HepG2 (cell line): ENCODE results near the gene RUNX2. TPM values are rescaled to one million over a fixed set of nuclear protein-coding genes. Genes with fewer than 3 reads are reported as not detected.

Source experiments
- ATAC-seq: fragments of 200-7000 bp; cut with Tn5 transposase; 3 replicates; pipeline ENCODE4 v1.9.1; 2020; ENCODE audit warnings: mild to moderate bottlenecking, moderate library complexity
- BruUV-seq: library from RNA; stranded (reverse); fragments of 400-500 nt; replicated peaks from 2 replicates; lab custom pipeline; 2021; lab: Mats Ljungman, UMichigan
- CTCF ChIA-PET: fragments of 300-600 bp; formaldehyde crosslinking; extraction: SDS; loops from one replicate; lab custom pipeline; 2021; ENCODE audit warnings: low total read pairs, inconsistent platforms, low intra/inter-chr PET ratio; lab: Yijun Ruan, JAX
- POLR2A ChIA-PET: fragments of 350-600 bp; sonication (Branson Sonifier 250); formaldehyde crosslinking; loops from one replicate; lab custom pipeline; 2020; ENCODE audit warnings: antibody characterized with exemption, inconsistent platforms; lab: Yijun Ruan, JAX
- DNase-seq: peaks from one replicate; pipeline ENCODE4 v3.0.0-alpha.2; 2015; ENCODE audit warnings: low spot score
- FAIRE-seq: peaks from 3 replicates; lab custom pipeline; 2011; peaks lifted over from hg19 to GRCh38; lab: Jason Lieb, UNC
- H2AFZ ChIP-seq: one replicate; pipeline ENCODE4 v1.6.1; 2011; ENCODE audit warnings: low read length, inconsistent platforms
- H3K27ac ChIP-seq: fragments of 300-600 bp; 3 replicates; pipeline ENCODE4 v1.8.0; 2011; ENCODE audit warnings: mixed run types, mild to moderate bottlenecking, mixed read lengths, low read length, inconsistent platforms; ENCODE audit not compliant: insufficient read depth; ENCODE audit errors: extremely low read length
- H3K27me3 ChIP-seq, 2 experiments: fragments of 200-600 bp in 1 of 2; 2 replicates in 1 of 2; 3 replicates in 1 of 2; pipeline versions ENCODE4 v1.6.0 to v1.8.0; 2011; ENCODE audit warnings: low read length in 2 of 2, mild to moderate bottlenecking in 2 of 2, moderate library complexity in 2 of 2, inconsistent platforms in 1 of 2; ENCODE audit not compliant: insufficient read depth in 2 of 2, control insufficient read depth in 1 of 2
- H3K36me3 ChIP-seq, 2 experiments: fragments of 200-600 bp in 1 of 2; replicated peaks in 1 of 2; 2 replicates in 1 of 2; 3 replicates in 1 of 2; pipeline versions ENCODE4 v1.5.1 to v1.8.0; 2011; ENCODE audit warnings: low read length in 2 of 2, inconsistent platforms in 1 of 2; ENCODE audit not compliant: insufficient read depth in 2 of 2, control insufficient read depth in 1 of 2
- H3K4me1 ChIP-seq: 2 replicates; pipeline ENCODE4 v1.5.1; 2012; ENCODE audit warnings: low read length, inconsistent platforms; ENCODE audit not compliant: insufficient read depth
- H3K4me2 ChIP-seq: 2 replicates; pipeline ENCODE4 v1.6.0; 2011; ENCODE audit warnings: low read depth, low read length, inconsistent platforms
- H3K4me3 ChIP-seq, 3 experiments: fragments of 200-600 bp in 1 of 3; sonication (generic), shearing (Covaris generic) in 1 of 3; replicated peaks in 1 of 3; 2 replicates each; pipeline ENCODE4 v1.5.1; 2011 to 2016; ENCODE audit warnings: low read length in 3 of 3, inconsistent platforms in 2 of 3, low read depth in 2 of 3, mild to moderate bottlenecking in 2 of 3, control low read depth in 1 of 3, mixed read lengths in 1 of 3; ENCODE audit not compliant: insufficient read depth in 1 of 3
- H3K79me2 ChIP-seq: one replicate; pipeline ENCODE4 v1.6.1; 2011; ENCODE audit warnings: low read length, inconsistent platforms; ENCODE audit not compliant: insufficient read depth
- H3K9ac ChIP-seq: 2 replicates; pipeline ENCODE4 v1.6.0; 2011; ENCODE audit warnings: mild to moderate bottlenecking, low read depth, low read length, inconsistent platforms; ENCODE audit not compliant: insufficient read depth
- H3K9me3 ChIP-seq: 2 replicates; pipeline ENCODE4 v1.5.1; 2012; ENCODE audit warnings: mild to moderate bottlenecking, low read length
- H4K20me1 ChIP-seq: 2 replicates; pipeline ENCODE4 v1.6.0; 2011; ENCODE audit warnings: inconsistent platforms, mild to moderate bottlenecking, low read length, moderate library complexity; ENCODE audit not compliant: insufficient read depth
- CSRNP2 ChIP-seq: sonication (generic); formaldehyde crosslinking; conservative IDR thresholded peaks from 2 replicates; pipeline ENCODE4 v1.8.0; 2022; ENCODE audit warnings: low read depth, missing genetic modification reagents
- FOXK2 ChIP-seq: fragments of 450-650 bp; IDR thresholded peaks from 2 replicates; pipeline ENCODE4 v1.6.1; 2016
- GABPB1 ChIP-seq: IDR thresholded peaks from 2 replicates; pipeline ENCODE4 v1.6.1; 2016; ENCODE audit warnings: mild to moderate bottlenecking, missing genetic modification reagents, moderate library complexity, missing compliant biosample characterization
- SNAPC2 ChIP-seq: sonication (generic); formaldehyde crosslinking; IDR thresholded peaks from 2 replicates; pipeline ENCODE4 v1.8.1; 2022; ENCODE audit warnings: mild to moderate bottlenecking, missing genetic modification reagents
- SP2 ChIP-seq: sonication (generic); formaldehyde crosslinking; IDR thresholded peaks from 2 replicates; pipeline ENCODE4 v1.5.1; 2020; ENCODE audit warnings: mild to moderate bottlenecking, missing genetic modification reagents
- ZBTB33 ChIP-seq: sonication (generic); formaldehyde crosslinking; IDR thresholded peaks from 2 replicates; pipeline ENCODE4 v1.4.0; 2020; ENCODE audit warnings: missing genetic modification reagents
- WGBS: methylation state at CpG from one replicate; pipeline ENCODE4 v1.1.6; 2017; ENCODE audit warnings: low lambda C conversion rate; 5-methylcytosine and 5-hydroxymethylcytosine counted together
- in situ Hi-C: cut with HindIII; loops from 2 replicates; pipeline ENCODE4 v1.10.0; 2017; ENCODE audit warnings: low pct_unique_long_range_greater_than_20kb; ENCODE audit not compliant: extremely low pct_ligation_motif_present
- intact Hi-C: fragments of 100-400 bp; cut with micrococcal nuclease; formaldehyde crosslinking; loops from one replicate; pipeline ENCODE4 v1.10.0; 2022; ENCODE audit not compliant: unreplicated experiment
- polyA plus RNA-seq, 8 experiments: library from polyadenylated mRNA; depleted of rRNA in 3 of 8; stranded (reverse) in 7 of 8; unstranded in 1 of 8; fragments of >200 nt; fragmentation: Illumina TruSeq in 4 of 8; extraction: Trizol in 4 of 8; gene quantifications; 2 replicates each; pipeline versions ENCODE4 v1.2.1 to v1.2.3, GENCODE V29; 2011 to 2016; ENCODE audit warnings: low read depth in 4 of 8, missing spikeins in 1 of 8, mixed read lengths in 1 of 8; ENCODE audit not compliant: insufficient read depth in 1 of 8
- total RNA-seq, 5 experiments: library from RNA; depleted of rRNA; stranded (reverse); fragments of >200 nt; fragmentation: Illumina TruSeq; extraction: Trizol; gene quantifications; 2 replicates each; pipeline ENCODE4 v1.2.3, GENCODE V29; 2016; ENCODE audit warnings: low read depth in 1 of 5

Gene RUNX2
- total and polyA plus RNA-seq, 2 of the 13 experiments (the other 11 are each of a cell fraction or from before 2014, with no cell fraction given), result not detected

GRCh38 chr6:45635284-45635867, 307.2 kb downstream of the RUNX2 start:
- no peaks in the 10 kb centered on the region for H3K9me3 ChIP-seq
- no peaks in the 10 kb centered on the region for H3K79me2 ChIP-seq
- POLR2A ChIA-PET, result no interaction called here
- H3K4me3 ChIP-seq, result no peak overlapping the region
- no TSS peak for BruUV-seq
- H3K4me2 ChIP-seq, result no peak overlapping the region
- ATAC-seq (no peak), FAIRE-seq (no peak), DNase-seq (no peak)
- CTCF ChIA-PET, result no interaction called here
- H3K27me3 ChIP-seq, result peaks cover 0 to 12% of the 10 kb centered on the region in 2 experiments; a peak in 4 of 5 replicates
- H3K27ac ChIP-seq, result no peak overlapping the region
- no peaks in the 10 kb centered on the region for H3K4me1 ChIP-seq
- no peak overlapping the region for H3K9ac ChIP-seq
- in situ Hi-C loops (no loop called here), intact Hi-C loops (loop anchor here (10.0 kb wide), 1 partner anchor 1871 kb away; no protein-coding TSS in a partner anchor)
- no peak overlapping the region for H2AFZ ChIP-seq
- H3K36me3 ChIP-seq, result no peaks in the 10 kb centered on the region
- no peaks in the 10 kb centered on the region for H4K20me1 ChIP-seq
- 7% methylated on average over 8 of the region's 8 CpGs for WGBS
- TF ChIP-seq SNAPC2, result no peak

- H2AFZ ChIP-seq, result no peak overlapping the region
- H3K79me2 ChIP-seq, result no peaks in the 10 kb centered on the region
- no peak overlapping the region for H3K4me2 ChIP-seq
- FAIRE-seq (no peak), ATAC-seq (no peak), DNase-seq (no peak)
- peaks cover 0 to 24% of the 10 kb centered on the region in 2 experiments; a peak in 4 of 5 replicates for H3K27me3 ChIP-seq
- ChIA-PET POLR2A (no interaction called here), CTCF (no interaction called here)
- no peaks in the 10 kb centered on the region for H3K4me1 ChIP-seq
- H3K9ac ChIP-seq, result no peak overlapping the region
- H3K36me3 ChIP-seq, result no peaks in the 10 kb centered on the region
- 0% methylated on average over 3 of the region's 3 CpGs for WGBS
- H3K27ac ChIP-seq, result no peak overlapping the region
- intact Hi-C loops, result loop anchor here (10.0 kb wide), 1 partner anchor 1872 kb away; no protein-coding TSS in a partner anchor
- in situ Hi-C loops, result no loop called here
- no TSS peak for BruUV-seq
- TF ChIP-seq ZBTB33 (CRISPR knock-in tag), result no peak
- TF ChIP-seq GABPB1, result no peak
- no peak for TF ChIP-seq FOXK2
- no peak for TF ChIP-seq SP2 (CRISPR knock-in tag)
- TF ChIP-seq CSRNP2, result no peak
- no peaks in the 10 kb centered on the region for H3K9me3 ChIP-seq
- H4K20me1 ChIP-seq, result no peaks in the 10 kb centered on the region
- H3K4me3 ChIP-seq, result no peak overlapping the region
Observed at GRCh38 chr6:45637056-45637455, 308.9 kb downstream of the RUNX2 start.
